ENCODE measurements around the gene IRF7.
A peak's percentile ranks its signal among the peaks of the same experiment; 100 is the strongest.
"Not testable (repeated sequence)": the region's sequence is repeated elsewhere in the genome, so short reads cannot be mapped to it uniquely, and the experiment has no call there.

Gene IRF7

GRCh38 chr11:615504-616319, at the start of gene IRF7:
IRF7 (minus strand) TSS chr11:615950; CDS start chr11:615364, 586 bp downstream.
- DNase-seq (ENCODE audit: low spot score) = no peak

GRCh38 chr11:665062-665703, 49.4 kb upstream of the IRF7 start:
- DNase-seq (ENCODE audit: low spot score) = no peak

GRCh38 chr11:662689-663274, 47.0 kb upstream of the IRF7 start:
- DNase-seq (ENCODE audit: low spot score) = peak; percentile 92

- no peak for DNase-seq (ENCODE audit: low spot score)
Observed at GRCh38 chr11:660681-661444, 45.1 kb upstream of the IRF7 start.

- DNase-seq (ENCODE audit: low spot score) = no peak
Observed at GRCh38 chr11:660281-660680, 44.5 kb upstream of the IRF7 start.

- DNase-seq (ENCODE audit: low spot score) = no peak
Observed at GRCh38 chr11:659532-660085, 43.9 kb upstream of the IRF7 start.

- DNase-seq (ENCODE audit: low spot score) = peak; percentile 62
Observed at GRCh38 chr11:657691-658126, 42.0 kb upstream of the IRF7 start.

GRCh38 chr11:656866-657265, 41.1 kb upstream of the IRF7 start:
- DNase-seq (ENCODE audit: low spot score) = no peak

- no peak for DNase-seq (ENCODE audit: low spot score)
Observed at GRCh38 chr11:656426-656825, 40.7 kb upstream of the IRF7 start.

GRCh38 chr11:655036-655726, 39.4 kb upstream of the IRF7 start:
- peak; percentile 70 for DNase-seq (ENCODE audit: low spot score)

GRCh38 chr11:654444-654843, 38.7 kb upstream of the IRF7 start:
- not testable (repeated sequence) for DNase-seq (ENCODE audit: low spot score)

- DNase-seq (ENCODE audit: low spot score) = no peak
Observed at GRCh38 chr11:653837-654236, 38.1 kb upstream of the IRF7 start.

- DNase-seq (ENCODE audit: low spot score) = not testable (repeated sequence)
Observed at GRCh38 chr11:653136-653535, 37.4 kb upstream of the IRF7 start.

- DNase-seq (ENCODE audit: low spot score) = no peak
Observed at GRCh38 chr11:650482-650881, 34.7 kb upstream of the IRF7 start.

GRCh38 chr11:647672-648158, 32.0 kb upstream of the IRF7 start:
- not testable (repeated sequence) for DNase-seq (ENCODE audit: low spot score)

- no peak for DNase-seq (ENCODE audit: low spot score)
Observed at GRCh38 chr11:646214-646613, 30.5 kb upstream of the IRF7 start.

- no peak for DNase-seq (ENCODE audit: low spot score)
Observed at GRCh38 chr11:645536-645935, 29.8 kb upstream of the IRF7 start.

- no peak for DNase-seq (ENCODE audit: low spot score)
Observed at GRCh38 chr11:643849-644738, 28.3 kb upstream of the IRF7 start.

- DNase-seq (ENCODE audit: low spot score) = no peak
Observed at GRCh38 chr11:643366-643765, 27.6 kb upstream of the IRF7 start.

- no peak for DNase-seq (ENCODE audit: low spot score)
Observed at GRCh38 chr11:641806-642370, 26.1 kb upstream of the IRF7 start.

Data from HuH-7 (cell line).